PC-9 (cell line): ENCODE measurements around the gene SLC25A45. TPM values are rescaled to one million over a fixed set of nuclear protein-coding genes. Genes with fewer than 3 reads are reported as not detected.

ENCODE experiments used
- BruUV-seq: library from RNA; stranded (reverse); fragments of 400-500 nt; replicated peaks from 2 replicates; lab custom pipeline; 2021; lab: Mats Ljungman, UMichigan
- CTCF ChIA-PET: fragments of 300-600 bp; sonication (Branson Sonifier 250); formaldehyde crosslinking; loops from one replicate; lab custom pipeline; 2022; ENCODE audit warnings: antibody characterized with exemption; lab: Charles Lee
- POLR2A ChIA-PET: fragments of 300-600 bp; sonication (Branson Sonifier 250); formaldehyde crosslinking; loops from one replicate; lab custom pipeline; 2022; ENCODE audit warnings: antibody characterized with exemption; ENCODE audit not compliant: unreplicated experiment; lab: Charles Lee
- DNase-seq, 2 experiments: peaks; one replicate each; pipeline versions ENCODE4 v3.0.0 to v3.0.0-alpha.2; 2015 to 2022; ENCODE audit warnings: mixed read lengths in 1 of 2
- H2AFZ ChIP-seq: fragments of 200-600 bp; sonication (generic); 2 replicates; pipeline ENCODE4 v1.8.1; 2017; ENCODE audit warnings: antibody characterized with exemption
- H3F3A ChIP-seq: fragments of 200-600 bp; sonication (generic); 2 replicates; pipeline ENCODE4 v1.8.1; 2017; ENCODE audit warnings: antibody characterized with exemption, mild to moderate bottlenecking, low read depth; ENCODE audit not compliant: insufficient read depth
- H3K27ac ChIP-seq: fragments of 200-600 bp; sonication (generic); 2 replicates; pipeline ENCODE4 v1.6.1; 2016; ENCODE audit warnings: mixed run types
- H3K27me3 ChIP-seq: fragments of 200-600 bp; sonication (generic); 2 replicates; pipeline ENCODE4 v1.6.1; 2016; ENCODE audit warnings: low read depth, mixed run types; ENCODE audit not compliant: insufficient read depth
- H3K36me3 ChIP-seq: fragments of 200-600 bp; sonication (generic); 2 replicates; pipeline ENCODE4 v1.6.1; 2016; ENCODE audit warnings: low read depth, mixed run types
- H3K4me1 ChIP-seq: fragments of 200-600 bp; sonication (generic); replicated peaks from 2 replicates; pipeline ENCODE4 v1.6.1; 2016; ENCODE audit warnings: mixed run types; ENCODE audit not compliant: insufficient read depth
- H3K4me2 ChIP-seq: fragments of 200-600 bp; sonication (generic); 2 replicates; pipeline ENCODE4 v1.6.1; 2017; ENCODE audit warnings: mixed run types
- H3K4me3 ChIP-seq: fragments of 200-600 bp; sonication (generic); 2 replicates; pipeline ENCODE4 v1.6.1; 2016; ENCODE audit warnings: mixed run types
- H3K79me2 ChIP-seq: fragments of 200-600 bp; sonication (generic); 2 replicates; pipeline ENCODE4 v1.6.1; 2017; ENCODE audit warnings: low read depth, mixed run types
- H3K9me2 ChIP-seq: fragments of 200-600 bp; sonication (generic); 2 replicates; pipeline ENCODE4 v1.8.1; 2017; ENCODE audit warnings: mild to moderate bottlenecking; ENCODE audit not compliant: insufficient read depth
- H3K9me3 ChIP-seq: fragments of 200-600 bp; sonication (generic); 2 replicates; pipeline ENCODE4 v1.8.1; 2016; ENCODE audit warnings: low read depth; ENCODE audit not compliant: insufficient read depth
- H4K20me1 ChIP-seq: fragments of 200-600 bp; sonication (generic); 2 replicates; pipeline ENCODE4 v1.8.1; 2017; ENCODE audit not compliant: insufficient read depth
- CTCF ChIP-seq: fragments of 200-600 bp; sonication (generic); conservative IDR thresholded peaks from 2 replicates; pipeline ENCODE4 v1.6.1; 2017; ENCODE audit warnings: mixed run types, antibody characterized with exemption, mild to moderate bottlenecking, moderate library complexity
- EZH2 ChIP-seq: fragments of 200-600 bp; sonication (generic); IDR thresholded peaks from 2 replicates; pipeline ENCODE4 v1.8.0; 2017; ENCODE audit warnings: antibody characterized with exemption, low read depth
- intact Hi-C: fragments of 100-400 bp; cut with micrococcal nuclease; formaldehyde crosslinking; loops from one replicate; pipeline ENCODE4 v1.10.0; 2022; ENCODE audit not compliant: unreplicated experiment
- total RNA-seq: library from RNA; stranded (reverse); gene quantifications from 2 replicates; pipeline ENCODE4 v1.2.3, GENCODE V29; 2021

SLC25A45 gene
- total RNA-seq, 1 experiment from 2014 or later, result 9.8 TPM

- Histone ChIP-seq H4K20me1 (peaks cover 68% of the 10 kb centered on the region), H3F3A (peaks cover 84% of the 10 kb centered on the region), H3K9me3 (no peaks in the 10 kb centered on the region), H3K4me2 (peak overlapping the region; percentile 99), H3K27ac (peak overlapping the region; percentile 100), H3K36me3 (peaks cover 50% of the 10 kb centered on the region), H3K27me3 (no peaks in the 10 kb centered on the region), H2AFZ (no peak overlapping the region), H3K4me1 (peaks cover 54% of the 10 kb centered on the region), H3K4me3 (peak overlapping the region; percentile 90), H3K9me2 (no peaks in the 10 kb centered on the region), H3K79me2 (peaks cover 85% of the 10 kb centered on the region)
- intact Hi-C loops, result loop anchor here (5.0 kb wide), 2 partner anchors 133 to 148 kb away; partner anchors contain the start of genes FAM89B, LTBP3 and ZNRD2
- TF ChIP-seq CTCF (no peak), EZH2 (no peak)
- CTCF ChIA-PET, result interaction anchor here (0.6 kb wide), 1 partner anchor 84 kb away, joined by 7 read pairs; no protein-coding TSS in a partner anchor
- BruUV-seq, result TSS peak; percentile 38
- POLR2A ChIA-PET, result interaction anchor here (0.6 to 0.9 kb wide), 8 partner anchors 13 to 487 kb away, joined by 3 to 6 read pairs (median 4); no protein-coding TSS in a partner anchor
- peak; percentile 46 to 59 for DNase-seq
Measured at GRCh38 chr11:65424205-65425104, 42.0 kb upstream of the SLC25A45 start.

GRCh38 chr11:65423516-65424204 lies 41.2 kb upstream of the SLC25A45 start:
- Histone ChIP-seq H3F3A (peaks cover 82% of the 10 kb centered on the region), H2AFZ (no peak overlapping the region), H3K36me3 (peaks cover 49% of the 10 kb centered on the region), H3K9me2 (no peaks in the 10 kb centered on the region), H3K27me3 (no peaks in the 10 kb centered on the region), H3K4me3 (peak overlapping the region; percentile 90), H3K9me3 (no peaks in the 10 kb centered on the region), H3K79me2 (peaks cover 79% of the 10 kb centered on the region), H3K27ac (peak overlapping the region; percentile 100), H3K4me2 (peak overlapping the region; percentile 99), H3K4me1 (peaks cover 53% of the 10 kb centered on the region), H4K20me1 (peaks cover 60% of the 10 kb centered on the region)
- TF ChIP-seq CTCF, result no peak
- TF ChIP-seq EZH2, result no peak
- intact Hi-C loops, result loop anchor here (5.0 kb wide), 2 partner anchors 134 to 149 kb away; partner anchors contain the start of genes FAM89B, LTBP3 and ZNRD2
- POLR2A ChIA-PET, result interaction anchor here (0.5 to 1.5 kb wide), 10 partner anchors 14 to 363 kb away, joined by 3 to 15 read pairs (median 4); partner anchors contain the start of genes OVOL1 and SCYL1
- peak in 1 of 2 experiments; percentile 27 for DNase-seq
- CTCF ChIA-PET, result interaction anchor here (0.6 kb wide), 1 partner anchor 85 kb away, joined by 7 read pairs; no protein-coding TSS in a partner anchor
- BruUV-seq, result no TSS peak
